ENCODE data around the gene KATNB1.
A peak's percentile ranks its signal among the peaks of the same experiment; 100 is the strongest.

The KATNB1 gene

GRCh38 chr16:57735755-57736418 is at the start of gene KATNB1:
Gene KATNB1, plus strand, starts transcription at chr16:57735770. Its CDS starts 1,474 bp downstream, at chr16:57737244.
- no peak for DNase-seq

- no peak for DNase-seq
Measured at GRCh38 chr16:57686577-57686976, 49.0 kb upstream of the KATNB1 start.

GRCh38 chr16:57687363-57687929 is 48.1 kb upstream of the KATNB1 start:
- no peak for DNase-seq

GRCh38 chr16:57688487-57688986 is 47.0 kb upstream of the KATNB1 start:
- DNase-seq = no peak

- DNase-seq = no peak
Measured at GRCh38 chr16:57688987-57689761, 46.4 kb upstream of the KATNB1 start.

GRCh38 chr16:57689762-57690558 is 45.6 kb upstream of the KATNB1 start:
- peak; percentile 50 to 74 for DNase-seq

- DNase-seq = no peak
Measured at GRCh38 chr16:57690782-57691471, 44.6 kb upstream of the KATNB1 start.

- DNase-seq = no peak
Measured at GRCh38 chr16:57692636-57693035, 42.9 kb upstream of the KATNB1 start.

- DNase-seq = no peak
Measured at GRCh38 chr16:57693550-57693949, 42.0 kb upstream of the KATNB1 start.

GRCh38 chr16:57694231-57694724 is 41.3 kb upstream of the KATNB1 start:
- no peak for DNase-seq

GRCh38 chr16:57694725-57695679 is 40.6 kb upstream of the KATNB1 start, which contains the start of gene DRC7:
Gene DRC7, plus strand, starts transcription at chr16:57694806. Its CDS starts 3,144 bp downstream, at chr16:57697950.
- DNase-seq = peak; percentile 31 to 67

GRCh38 chr16:57695680-57696069 is 39.9 kb upstream of the KATNB1 start:
- DNase-seq = no peak

- no peak for DNase-seq
Measured at GRCh38 chr16:57696240-57696639, 39.3 kb upstream of the KATNB1 start.

GRCh38 chr16:57697896-57698537 is 37.6 kb upstream of the KATNB1 start:
- no peak for DNase-seq

GRCh38 chr16:57698812-57699405 is 36.7 kb upstream of the KATNB1 start:
- no peak for DNase-seq

GRCh38 chr16:57699481-57699880 is 36.1 kb upstream of the KATNB1 start:
- DNase-seq = no peak

GRCh38 chr16:57699899-57700298 is 35.7 kb upstream of the KATNB1 start:
- DNase-seq = no peak

GRCh38 chr16:57700781-57701551 is 34.6 kb upstream of the KATNB1 start:
- DNase-seq = no peak

GRCh38 chr16:57701759-57702371 is 33.7 kb upstream of the KATNB1 start:
- no peak for DNase-seq

Data from CD4-positive, alpha-beta T cell treated with Interleukin-1 beta for 1 hour (primary cell).